GM21717 (cell line): Measurements from ENCODE around the gene NDST3.

Source experiments
- ATAC-seq: cut with Tn5 transposase; IDR thresholded peaks from one replicate; pipeline ENCODE4 v1.9.1; 2021; ENCODE audit warnings: mild to moderate bottlenecking, moderate library complexity; ENCODE audit not compliant: unreplicated experiment

The NDST3 gene

DNA sequence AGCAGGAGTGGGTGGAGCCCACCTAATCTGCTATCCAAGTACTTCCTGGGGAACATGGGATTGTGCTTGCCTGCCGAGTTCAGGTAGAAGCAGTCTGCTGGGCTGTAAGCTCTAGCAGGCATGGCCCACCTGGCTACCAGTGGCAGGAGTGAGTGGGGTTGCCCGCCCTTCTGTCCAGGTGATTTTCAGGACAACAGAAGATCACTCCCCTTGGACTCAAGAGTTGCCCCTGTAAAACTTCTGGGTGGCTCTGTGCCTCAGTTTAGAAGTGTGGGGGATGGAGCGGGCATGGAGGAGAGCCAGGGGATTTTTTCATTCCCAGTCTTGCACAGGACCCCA lies 43.5 kb downstream of the NDST3 start:
- no peak for ATAC-seq

DNA sequence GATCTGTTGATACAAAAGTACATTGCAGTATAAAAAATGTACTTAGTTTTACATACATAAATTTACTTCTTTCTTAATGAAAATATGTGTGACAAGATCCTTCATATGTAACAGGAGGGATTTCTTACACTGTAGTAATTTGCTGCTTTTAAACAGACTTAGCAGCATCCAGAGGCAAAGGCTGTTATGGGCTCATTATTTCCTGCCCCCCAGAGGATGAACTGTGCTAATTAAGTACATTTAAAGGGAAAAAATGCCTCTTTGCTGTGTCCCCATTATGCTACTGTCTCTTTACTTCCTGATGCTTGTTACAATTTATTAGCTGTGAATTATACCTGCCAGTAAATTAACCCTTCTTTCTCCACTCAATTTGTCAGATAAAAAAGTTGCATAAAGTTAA lies 47.1 kb downstream of the NDST3 start:
- ATAC-seq = no peak

DNA sequence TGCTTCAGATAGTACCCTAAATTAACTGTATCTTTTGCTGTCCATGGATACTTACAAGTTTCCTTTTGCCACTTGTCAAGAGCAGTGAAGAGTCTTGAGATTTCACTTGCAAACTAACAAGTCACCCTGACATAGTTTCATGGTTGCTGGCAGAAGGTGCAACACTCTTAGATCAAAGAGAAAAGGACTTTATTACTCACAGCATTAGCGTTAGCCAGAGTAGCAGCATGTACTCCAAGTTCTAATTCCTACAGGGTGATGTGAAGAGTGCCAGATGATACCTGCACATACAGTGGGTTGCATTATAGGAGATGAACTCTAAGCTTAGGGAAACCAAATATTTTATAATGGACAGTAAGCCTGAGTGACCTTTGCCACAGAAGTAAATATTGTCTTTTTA lies 47.9 kb downstream of the NDST3 start:
- ATAC-seq = no peak

DNA sequence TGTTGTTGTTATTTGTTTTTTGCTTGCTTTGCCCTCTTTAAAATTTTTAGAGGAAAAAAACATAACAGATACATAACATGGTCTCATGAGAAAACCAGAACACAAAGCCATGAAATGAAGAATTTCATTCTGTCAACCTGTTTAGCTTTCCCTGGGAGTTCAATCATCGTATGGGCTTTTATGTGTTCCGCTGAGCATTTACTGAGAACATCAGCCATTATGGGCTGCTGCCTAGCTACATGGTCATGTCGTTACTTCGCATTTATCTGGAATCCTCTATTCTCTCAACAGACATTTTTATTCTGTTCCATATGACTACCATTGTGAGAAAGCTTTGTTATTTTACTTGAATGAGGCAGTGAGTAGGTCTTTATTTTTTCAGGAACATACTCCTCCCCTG lies 51.4 kb downstream of the NDST3 start:
- no peak for ATAC-seq

DNA sequence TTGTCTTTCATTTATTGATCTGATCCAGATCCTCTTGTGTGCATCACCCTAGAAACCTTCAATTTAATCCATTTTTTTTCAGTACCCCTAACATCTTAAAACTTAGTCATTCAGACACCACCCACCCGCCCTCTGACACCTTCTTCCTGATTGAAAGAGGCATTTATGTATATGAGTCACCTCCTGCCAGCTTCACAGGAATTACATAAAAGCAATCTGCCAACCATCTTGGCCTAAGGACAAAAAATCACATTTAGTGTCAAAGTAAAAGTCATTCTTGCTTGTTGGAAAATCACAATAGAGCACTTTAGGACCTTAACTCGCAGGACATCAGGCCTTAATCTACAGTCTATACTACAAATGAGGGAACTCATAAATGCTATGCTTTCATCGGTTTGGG lies 52.1 kb downstream of the NDST3 start:
- ATAC-seq = no peak

DNA sequence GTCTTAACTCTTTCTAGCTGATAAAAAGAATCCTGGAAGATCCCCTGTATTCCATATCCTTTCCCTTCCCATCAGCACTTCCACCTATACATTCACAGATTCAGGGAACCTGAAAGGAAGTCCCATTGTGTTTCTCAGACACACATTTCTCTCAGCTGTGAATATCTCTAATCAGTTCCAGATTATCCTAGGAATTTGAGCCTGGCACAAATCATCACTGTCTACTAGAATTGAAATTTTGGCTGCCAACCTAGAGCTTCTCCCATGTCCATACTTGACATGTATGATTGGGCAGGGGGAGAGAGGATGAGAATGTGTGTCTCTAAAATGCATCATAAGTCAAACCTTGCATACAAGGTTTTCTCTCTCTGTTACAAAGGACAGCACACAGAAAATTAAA lies 53.1 kb downstream of the NDST3 start:
- no peak for ATAC-seq

DNA sequence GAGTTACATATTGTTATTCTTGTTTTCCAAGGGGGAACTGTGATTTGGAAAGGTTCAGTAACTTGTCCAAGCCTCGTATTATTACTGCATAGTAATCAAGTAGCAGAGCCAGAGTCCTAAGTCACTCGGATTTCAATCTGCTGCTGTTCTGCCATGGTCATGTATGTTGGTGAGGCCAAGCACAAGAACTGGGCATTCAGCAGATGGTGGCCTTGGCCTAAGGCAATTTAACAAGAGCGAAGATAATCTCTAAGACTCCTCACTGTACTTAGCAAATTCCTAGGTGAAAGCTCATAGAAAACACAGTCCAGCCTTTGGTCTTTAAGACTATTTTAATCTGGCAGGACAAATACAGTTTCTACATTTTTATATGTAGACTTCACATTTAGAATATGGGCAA lies 64.8 kb downstream of the NDST3 start:
- no peak for ATAC-seq

DNA sequence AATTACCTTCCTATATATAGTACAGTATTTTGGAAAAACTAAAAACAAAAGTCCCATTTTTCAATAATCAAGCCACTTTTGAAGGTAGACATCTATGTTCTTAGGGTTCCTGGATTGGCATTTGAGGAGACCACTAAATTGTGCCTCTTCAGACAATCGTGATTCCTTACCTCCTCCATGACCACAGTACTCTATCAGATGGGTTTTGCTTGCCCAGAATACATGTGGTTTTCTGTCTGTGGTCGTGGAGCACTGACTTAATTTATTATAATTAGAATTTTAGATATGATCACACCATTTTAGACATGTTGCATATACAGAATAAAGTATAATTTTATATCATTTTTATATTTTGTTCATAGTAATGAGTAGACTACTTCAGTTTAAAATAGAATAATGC lies 67.9 kb downstream of the NDST3 start:
- no peak for ATAC-seq

DNA sequence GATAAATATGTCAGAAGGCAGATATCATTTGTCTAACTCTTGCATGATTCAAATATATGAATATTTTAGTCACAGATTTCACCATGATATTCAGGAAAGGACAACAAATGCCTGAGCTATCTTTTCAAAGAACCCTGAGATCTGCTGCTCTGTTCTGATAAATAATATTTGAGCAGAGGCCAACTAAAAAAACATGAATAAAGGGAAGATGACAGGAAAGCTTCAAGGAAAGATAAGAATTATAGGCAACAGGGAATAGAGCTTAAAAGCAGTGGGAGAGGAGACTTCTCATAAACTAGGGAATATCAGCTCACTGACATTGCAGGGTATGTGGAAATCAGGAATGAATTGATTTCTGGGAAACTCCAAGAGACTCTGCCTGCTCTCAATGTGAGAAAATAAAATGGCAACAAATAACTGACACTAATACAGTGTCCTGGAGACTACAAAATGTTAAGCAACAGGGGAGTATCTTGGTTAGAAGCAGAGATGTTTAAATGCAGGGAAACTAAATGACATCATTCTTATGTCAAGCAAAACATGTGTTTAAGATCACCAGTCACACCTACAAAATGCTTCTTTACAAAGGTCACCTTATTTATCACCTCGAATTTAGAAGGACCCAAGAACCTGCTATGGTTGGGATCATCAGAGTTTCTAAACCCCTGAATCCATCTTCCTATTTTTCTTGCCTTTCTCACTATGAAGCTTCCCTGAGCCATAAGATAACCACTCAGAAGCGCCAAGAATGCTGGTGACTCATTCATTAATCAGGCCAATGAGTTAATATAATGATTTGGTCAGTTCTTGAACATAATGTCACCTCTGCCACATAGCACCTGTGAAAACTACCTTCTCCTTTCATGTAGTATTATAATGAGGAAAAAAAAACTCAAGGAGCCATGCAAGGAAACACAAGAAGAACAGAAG lies 78.1 kb downstream of the NDST3 start:
- ATAC-seq = no peak

DNA sequence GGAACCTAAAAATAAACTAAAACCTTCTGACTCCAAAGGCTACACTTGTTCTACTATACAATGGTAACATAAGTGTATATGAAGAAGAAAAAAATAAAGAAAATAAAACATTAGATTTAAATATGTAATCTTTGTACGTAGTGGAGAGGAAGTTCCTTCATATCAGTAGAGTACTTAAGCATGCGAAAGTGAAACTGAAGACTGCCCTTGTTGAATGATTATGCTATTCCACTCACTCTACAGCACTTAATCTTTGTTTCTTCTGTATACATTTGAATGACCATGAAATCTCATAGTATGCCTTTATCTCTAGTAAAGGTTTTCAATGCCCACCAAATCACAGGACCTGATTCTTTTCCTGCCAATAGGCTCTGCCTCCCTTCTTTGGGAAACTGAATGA lies 78.9 kb downstream of the NDST3 start:
- ATAC-seq = peak; percentile 70

DNA sequence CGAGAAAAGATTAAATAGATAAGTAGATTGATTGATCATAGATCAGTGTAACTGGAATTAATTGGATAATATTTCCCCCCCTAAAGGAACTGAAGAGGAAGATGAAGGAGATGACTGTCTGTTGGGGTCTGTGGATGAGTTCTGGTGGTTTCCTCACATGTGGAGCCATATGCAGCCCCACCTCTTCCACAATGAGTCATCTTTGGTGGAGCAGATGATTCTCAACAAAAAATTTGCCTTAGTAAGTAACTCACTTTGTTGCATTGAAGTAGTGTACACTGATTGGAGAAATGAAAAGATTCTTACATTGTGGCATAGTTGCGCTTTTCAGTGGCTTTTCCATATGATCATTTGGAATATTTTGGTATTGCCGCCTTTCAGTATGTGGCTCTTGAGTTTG lies 80.4 kb downstream of the NDST3 start:
- ATAC-seq = no peak

DNA sequence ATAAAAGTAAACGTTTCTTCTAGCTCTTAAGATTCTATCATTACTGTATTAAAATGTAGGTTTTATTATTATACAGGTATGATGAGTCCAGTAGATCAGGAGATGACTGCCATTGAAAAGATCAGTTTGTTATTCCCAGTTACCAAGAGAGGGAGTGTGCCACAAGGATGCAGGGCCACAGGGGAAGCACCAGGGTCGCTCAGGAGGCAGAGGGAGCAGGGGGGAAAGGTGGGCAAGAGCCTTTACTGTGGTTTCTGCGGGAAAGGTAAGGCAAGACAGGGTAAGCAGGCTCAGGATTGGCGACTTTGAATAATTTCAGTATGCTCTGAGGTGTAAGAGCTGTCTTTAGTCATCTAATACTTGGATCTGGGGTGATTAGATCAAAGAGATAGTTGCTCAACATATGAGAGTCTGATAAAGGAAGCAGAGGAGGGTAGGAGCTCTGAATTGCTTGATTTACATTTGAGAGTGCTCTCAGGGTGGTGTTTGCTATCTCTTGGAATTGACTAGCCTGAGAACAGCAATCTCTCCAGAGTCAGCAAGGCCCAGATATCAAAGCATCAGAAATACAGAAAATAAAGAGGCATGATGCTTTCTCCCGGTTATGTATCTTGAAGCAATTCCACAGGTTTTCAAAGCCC lies 86.0 kb downstream of the NDST3 start:
- no peak for ATAC-seq

DNA sequence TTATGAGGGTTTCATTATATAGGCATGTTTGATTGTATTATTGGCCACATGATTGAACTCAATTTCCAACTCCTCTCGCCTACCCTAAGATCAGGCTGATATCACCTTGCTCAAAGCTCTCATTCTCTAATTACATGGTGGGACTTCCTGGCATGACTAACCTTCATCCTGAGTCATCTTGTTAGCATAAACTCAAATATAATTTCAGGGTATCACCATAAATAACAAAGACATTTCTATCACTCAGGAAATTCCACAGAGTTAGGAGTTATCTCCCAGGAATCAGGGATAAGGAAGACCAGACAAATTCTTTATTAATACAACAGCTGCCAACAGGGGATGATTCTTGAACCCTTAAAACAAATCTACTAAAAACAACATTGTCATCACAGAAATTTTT lies 90.7 kb downstream of the NDST3 start:
- ATAC-seq = no peak

DNA sequence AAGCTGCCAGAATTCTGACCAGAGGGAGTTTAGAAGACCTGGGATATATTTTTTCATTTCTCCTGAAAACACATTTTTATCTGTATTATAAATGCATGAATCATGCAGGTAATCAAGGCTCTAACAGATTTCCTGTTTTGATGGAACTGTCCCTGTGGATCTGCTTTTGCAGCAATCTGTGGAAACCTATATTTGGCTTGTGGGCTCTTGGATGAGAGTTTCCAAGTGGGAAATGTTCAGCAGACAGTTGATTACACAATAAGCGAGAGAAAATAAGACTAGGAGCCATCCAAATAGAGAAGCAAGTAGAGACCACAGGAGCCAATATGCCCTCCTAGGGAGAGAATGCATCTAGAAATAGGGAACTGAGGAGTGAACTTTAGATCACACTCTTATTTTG lies 105.0 kb downstream of the NDST3 start:
- no peak for ATAC-seq

DNA sequence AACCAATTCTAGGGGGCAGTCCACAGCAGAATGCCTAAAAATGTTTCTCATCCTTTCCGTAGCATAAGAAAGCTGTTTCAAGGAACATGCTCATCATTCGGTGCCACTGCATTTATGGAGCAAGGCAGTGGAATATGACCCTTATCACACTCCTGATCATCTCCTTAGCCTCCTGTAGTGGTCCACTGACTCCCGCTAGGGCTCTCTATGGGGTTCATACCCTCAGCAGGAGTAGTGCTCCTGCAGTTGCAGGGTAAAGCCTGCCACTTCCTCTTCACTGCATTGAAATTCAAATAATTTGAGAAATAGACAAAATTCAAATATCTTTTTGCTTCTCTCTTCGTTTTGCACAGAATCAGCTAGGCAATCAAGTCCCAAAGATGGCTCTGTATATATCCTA lies 107.0 kb downstream of the NDST3 start:
- no peak for ATAC-seq

DNA sequence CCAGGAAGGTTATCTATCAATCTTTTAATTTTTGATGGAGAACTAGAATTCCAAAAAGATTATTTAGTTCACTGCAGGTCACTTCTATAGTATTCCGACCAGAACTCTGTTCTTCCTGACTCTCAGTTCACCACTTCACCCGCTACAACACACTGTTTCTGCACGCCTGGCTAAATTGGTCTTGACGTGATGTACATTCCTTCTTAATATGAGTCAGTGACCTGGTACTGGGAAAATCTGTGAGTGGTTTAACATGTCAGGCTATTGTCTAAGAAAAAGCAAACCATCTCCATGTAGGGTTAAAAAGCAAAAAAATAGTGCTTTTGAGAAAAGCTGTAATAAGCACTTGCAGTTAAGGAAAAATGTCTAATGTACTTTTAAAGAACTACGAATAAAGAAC lies 120.4 kb downstream of the NDST3 start:
- ATAC-seq = no peak

DNA sequence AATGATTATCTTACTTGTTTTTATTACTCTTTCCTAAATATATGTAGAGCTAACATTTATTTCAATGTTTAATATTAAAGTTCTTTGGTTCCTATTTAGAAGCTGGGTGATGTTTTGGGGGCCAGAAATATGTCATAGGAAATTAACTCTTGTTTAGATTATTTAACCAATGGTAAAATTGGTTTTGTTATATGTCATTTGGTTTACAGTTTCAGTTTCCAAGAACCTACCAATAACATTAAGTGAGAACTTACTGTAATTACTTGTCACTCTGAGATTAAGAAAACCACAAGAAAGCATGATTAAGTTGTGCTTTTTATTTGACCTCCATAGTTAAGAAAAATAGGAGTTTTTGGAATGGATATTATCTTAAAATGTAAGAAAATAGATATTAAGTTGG lies 121.2 kb downstream of the NDST3 start:
- no peak for ATAC-seq

DNA sequence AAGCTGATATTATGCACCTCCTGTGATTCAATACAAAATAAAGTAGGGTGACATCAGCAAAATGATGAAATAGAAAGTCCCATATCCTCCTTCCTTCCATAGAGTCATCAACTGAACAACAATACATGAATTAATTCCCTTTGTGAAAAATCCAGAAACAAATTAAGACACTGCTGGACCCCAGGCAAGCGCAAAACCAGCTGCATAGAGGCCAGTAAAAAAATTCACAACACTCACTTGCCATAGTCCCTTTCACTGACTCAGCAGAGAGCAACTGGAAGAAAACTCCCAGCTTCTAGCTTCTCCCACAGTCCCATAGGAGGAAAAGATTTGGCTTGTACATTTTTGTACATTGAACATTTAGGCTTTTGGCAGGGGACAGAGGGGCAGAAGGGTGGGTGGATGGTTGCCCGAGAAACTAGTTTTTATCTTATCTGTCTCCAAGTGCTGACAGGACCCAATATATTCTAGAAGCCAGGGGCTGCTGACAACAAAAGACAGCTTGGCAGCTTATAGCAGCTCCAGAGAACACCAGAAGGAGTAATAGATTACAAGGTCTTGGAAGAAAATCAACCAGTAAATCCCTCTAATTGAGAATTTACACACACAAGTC lies 124.6 kb downstream of the NDST3 start:
- no peak for ATAC-seq

DNA sequence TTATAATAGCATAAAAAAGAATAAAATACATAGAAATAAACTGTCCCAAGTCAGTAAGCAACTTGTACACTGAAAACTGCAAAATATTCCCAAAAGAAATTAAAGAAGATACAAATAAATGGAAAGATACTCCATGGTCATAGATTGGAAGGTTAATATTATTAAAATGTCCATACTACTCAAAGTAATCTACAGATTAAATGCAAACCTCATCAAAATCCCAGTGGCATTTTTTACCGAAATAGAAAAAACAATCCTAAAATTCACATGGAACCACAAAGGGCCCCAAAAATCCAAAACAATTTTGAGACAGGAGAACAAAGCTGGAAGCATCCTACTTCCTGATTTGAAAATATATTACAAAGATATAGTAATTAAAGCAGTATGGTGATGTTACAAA lies 133.0 kb downstream of the NDST3 start:
- ATAC-seq = no peak

DNA sequence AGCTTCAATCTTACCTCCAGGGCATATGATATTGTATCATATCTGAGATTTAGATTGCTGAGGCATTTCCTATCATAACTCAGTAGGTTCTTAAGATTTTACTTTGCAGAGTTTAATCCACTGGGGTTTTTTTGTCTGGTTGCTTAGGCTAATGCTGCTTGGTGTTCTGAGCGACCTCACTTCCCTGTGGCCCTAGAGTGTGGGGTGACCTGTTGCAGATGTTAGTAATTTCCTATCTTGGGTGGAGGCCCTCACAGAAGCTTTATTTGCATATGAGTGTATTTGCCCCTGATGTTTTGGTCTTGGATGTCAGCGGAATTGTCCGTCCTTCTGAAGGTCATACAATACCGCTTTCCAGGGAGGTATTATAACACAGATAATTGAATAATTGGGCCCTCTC lies 137.1 kb downstream of the NDST3 start:
- ATAC-seq = no peak

DNA sequence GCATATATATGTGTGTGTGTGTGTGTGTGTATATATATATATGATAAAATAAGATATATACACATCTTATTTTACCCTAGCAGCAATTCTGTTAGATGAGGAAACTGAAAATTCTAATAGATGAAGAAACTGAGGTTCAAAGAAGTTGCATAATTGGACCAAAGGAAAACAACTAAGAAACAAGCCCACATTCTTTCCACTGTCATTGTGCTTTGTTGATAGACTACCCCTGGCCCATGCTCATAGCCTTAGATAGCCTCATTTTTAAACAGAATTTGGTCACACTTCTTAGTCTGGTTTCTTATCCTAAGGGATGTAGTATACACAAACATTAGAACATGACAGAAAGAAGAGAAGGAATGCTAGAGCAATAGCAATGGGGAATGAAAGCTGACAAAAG lies 138.8 kb downstream of the NDST3 start:
- ATAC-seq = no peak
